Trophoblast cell (in vitro differentiated cells and primary cell): ENCODE data around the gene C12orf42.

ENCODE experiments used
- DNase-seq, 2 donors: peaks; one replicate each; pipeline ENCODE4 v3.0.0-alpha.2; 2016
- H2AFZ ChIP-seq: 2 replicates; pipeline ENCODE4 v1.6.1; 2013; ENCODE audit warnings: low read length, moderate library complexity, mild to moderate bottlenecking; ENCODE audit not compliant: insufficient read depth, poor library complexity
- H2AK5ac ChIP-seq: 2 replicates; pipeline ENCODE4 v1.6.1; 2013; ENCODE audit warnings: mild to moderate bottlenecking, low read length
- H2BK120ac ChIP-seq: 2 replicates; pipeline ENCODE4 v1.6.1; 2013; ENCODE audit warnings: low read length, mild to moderate bottlenecking, moderate library complexity; ENCODE audit not compliant: insufficient read depth, poor library complexity
- H2BK12ac ChIP-seq: 2 replicates; pipeline ENCODE4 v1.6.1; 2013; ENCODE audit warnings: mild to moderate bottlenecking, low read length, moderate library complexity
- H2BK5ac ChIP-seq: 2 replicates; pipeline ENCODE4 v1.6.1; 2013; ENCODE audit warnings: low read length, low read depth, moderate library complexity, mild to moderate bottlenecking; ENCODE audit not compliant: poor library complexity
- H3K14ac ChIP-seq: 2 replicates; pipeline ENCODE4 v1.6.1; 2013; ENCODE audit warnings: mild to moderate bottlenecking, low read length
- H3K18ac ChIP-seq: 2 replicates; pipeline ENCODE4 v1.6.1; 2013; ENCODE audit warnings: mild to moderate bottlenecking, low read length
- H3K23ac ChIP-seq: 2 replicates; pipeline ENCODE4 v1.6.1; 2013; ENCODE audit warnings: low read length
- H3K27ac ChIP-seq: 2 replicates; pipeline ENCODE4 v1.5.1; 2013; ENCODE audit warnings: low read depth, mild to moderate bottlenecking, inconsistent platforms, low read length, moderate library complexity
- H3K27me3 ChIP-seq: 2 replicates; pipeline ENCODE4 v1.6.1; 2013; ENCODE audit warnings: inconsistent platforms, mild to moderate bottlenecking, low read length, moderate library complexity; ENCODE audit not compliant: insufficient read depth
- H3K36me3 ChIP-seq, 2 experiments: 1 replicate in 1 of 2; 2 replicates in 1 of 2; pipeline ENCODE4 v1.6.1; 2013; ENCODE audit warnings: low read length in 2 of 2, mild to moderate bottlenecking in 2 of 2, moderate library complexity in 1 of 2; ENCODE audit not compliant: insufficient read depth in 2 of 2, control insufficient read depth in 1 of 2
- H3K4ac ChIP-seq: 2 replicates; pipeline ENCODE4 v1.6.1; 2013; ENCODE audit warnings: low read depth, mild to moderate bottlenecking, low read length, moderate library complexity
- H3K4me1 ChIP-seq, 2 experiments: 1 replicate in 1 of 2; 2 replicates in 1 of 2; pipeline ENCODE4 v1.6.1; 2013; ENCODE audit warnings: low read length in 2 of 2, mild to moderate bottlenecking in 2 of 2, moderate library complexity in 1 of 2; ENCODE audit not compliant: insufficient read depth in 2 of 2, control insufficient read depth in 1 of 2
- H3K4me2 ChIP-seq: 2 replicates; pipeline ENCODE4 v1.6.1; 2013; ENCODE audit warnings: inconsistent platforms, mild to moderate bottlenecking, low read length, moderate library complexity
- H3K4me3 ChIP-seq: 2 replicates; pipeline ENCODE4 v1.5.1; 2013; ENCODE audit warnings: mild to moderate bottlenecking, low read depth, low read length, inconsistent platforms
- H3K79me1 ChIP-seq: one replicate; pipeline ENCODE4 v1.6.1; 2013; ENCODE audit warnings: low read length
- H3K79me2 ChIP-seq: 2 replicates; pipeline ENCODE4 v1.6.1; 2013; ENCODE audit warnings: low read length, mild to moderate bottlenecking; ENCODE audit not compliant: control insufficient read depth, insufficient read depth, poor library complexity
- H3K9ac ChIP-seq: 2 replicates; pipeline ENCODE4 v1.6.1; 2013; ENCODE audit warnings: mild to moderate bottlenecking, low read length
- H3K9me3 ChIP-seq: 2 replicates; pipeline ENCODE4 v1.6.1; 2013; ENCODE audit warnings: low read depth, mild to moderate bottlenecking, control low read depth, inconsistent platforms, low read length; ENCODE audit not compliant: insufficient read depth
- H4K12ac ChIP-seq: 2 replicates; pipeline ENCODE4 v1.6.1; 2013; ENCODE audit warnings: low read depth, mild to moderate bottlenecking, low read length, moderate library complexity
- H4K8ac ChIP-seq: 2 replicates; pipeline ENCODE4 v1.6.1; 2013; ENCODE audit warnings: low read depth, mild to moderate bottlenecking, low read length, moderate library complexity
- H4K91ac ChIP-seq: one replicate; pipeline ENCODE4 v1.6.1; 2013; ENCODE audit warnings: low read depth, mild to moderate bottlenecking, low read length, moderate library complexity
- WGBS: extraction: QIAGEN DNeasy Blood & Tissue Kit; methylation state at CpG from one replicate; pipeline ENCODE4 v1.1.7; 2013; ENCODE audit warnings: missing lambda C conversion rate; ENCODE audit not compliant: insufficient read length, insufficient coverage; ENCODE audit errors: extremely low coverage; 5-methylcytosine and 5-hydroxymethylcytosine counted together

C12orf42 gene

DNA sequence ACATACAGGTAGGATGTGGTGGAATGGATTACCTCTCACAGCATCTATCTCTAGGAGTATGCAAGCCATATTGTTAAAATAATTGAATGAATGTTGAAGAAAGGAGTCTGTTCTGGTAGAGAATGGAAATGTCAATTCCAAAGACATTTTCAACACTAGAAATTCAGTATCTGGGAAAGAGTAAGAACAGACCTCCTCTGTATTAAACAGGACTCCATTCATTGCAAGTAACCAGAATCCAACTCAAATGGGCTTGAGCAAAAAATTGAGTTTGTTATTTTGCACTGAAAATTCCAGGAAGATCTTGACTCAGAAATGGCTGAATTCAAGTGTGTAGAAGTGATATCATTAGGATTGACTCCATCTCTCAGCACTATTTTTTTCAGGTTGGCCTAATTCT, 168.1 kb downstream of the C12orf42 start:
- H3K27ac ChIP-seq: no peak overlapping the region
- no peaks in the 10 kb centered on the region for H3K27me3 ChIP-seq
- H4K8ac ChIP-seq: no peak overlapping the region
- no peaks in the 10 kb centered on the region for H3K4me1 ChIP-seq
- H3K4me3 ChIP-seq: no peak overlapping the region
- no peaks in the 10 kb centered on the region for H3K79me1 ChIP-seq
- no peaks in the 10 kb centered on the region for H3K36me3 ChIP-seq
- no peak overlapping the region for H3K4me2 ChIP-seq
- H2BK5ac ChIP-seq: no peak overlapping the region
- H4K12ac ChIP-seq: no peak overlapping the region
- no peak overlapping the region for H2BK120ac ChIP-seq
- no peak overlapping the region for H3K9ac ChIP-seq
- no peak overlapping the region for H2AFZ ChIP-seq
- no peak overlapping the region for H3K23ac ChIP-seq
- H3K18ac ChIP-seq: no peak overlapping the region
- no peak overlapping the region for H2BK12ac ChIP-seq
- DNase-seq: no peak
- H2AK5ac ChIP-seq: no peak overlapping the region
- no peak overlapping the region for H3K4ac ChIP-seq
- no peak overlapping the region for H3K14ac ChIP-seq
- no peak overlapping the region for H4K91ac ChIP-seq
- H3K79me2 ChIP-seq: no peaks in the 10 kb centered on the region
- H3K9me3 ChIP-seq: no peaks in the 10 kb centered on the region

DNA sequence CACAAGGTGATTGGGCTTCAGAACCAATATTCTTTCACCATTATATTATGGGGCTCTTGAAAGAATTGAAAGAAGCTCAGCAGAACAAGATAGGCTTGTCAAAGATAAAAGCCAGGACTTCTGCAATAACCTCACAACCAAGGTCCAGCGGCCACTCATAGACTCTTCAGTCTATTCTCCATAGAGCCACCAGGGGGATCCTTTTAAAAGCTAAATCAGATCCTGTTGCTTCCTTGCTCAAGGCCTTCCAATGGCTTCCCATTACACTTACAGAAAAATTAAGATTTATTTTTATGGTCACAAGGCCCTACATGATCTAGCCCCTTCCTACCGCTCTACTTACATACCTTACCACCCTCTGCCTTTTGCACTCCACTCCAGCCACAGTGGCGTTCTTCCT, 169.6 kb downstream of the C12orf42 start:
- Histone ChIP-seq H3K4me3 (no peak overlapping the region), H4K8ac (no peak overlapping the region), H2BK12ac (no peak overlapping the region), H3K14ac (no peak overlapping the region), H3K4ac (no peak overlapping the region), H3K9ac (no peak overlapping the region), H3K4me2 (no peak overlapping the region), H3K27me3 (no peaks in the 10 kb centered on the region), H2AFZ (no peak overlapping the region), H3K9me3 (no peaks in the 10 kb centered on the region), H3K79me2 (no peaks in the 10 kb centered on the region), H2BK5ac (no peak overlapping the region), H3K23ac (no peak overlapping the region), H2AK5ac (no peak overlapping the region), H3K36me3 (no peaks in the 10 kb centered on the region), H3K18ac (no peak overlapping the region), H3K27ac (no peak overlapping the region), H4K12ac (no peak overlapping the region), H3K4me1 (no peaks in the 10 kb centered on the region), H2BK120ac (no peak overlapping the region), H4K91ac (no peak overlapping the region), H3K79me1 (no peaks in the 10 kb centered on the region)
- peak; percentile 29 to 67 for DNase-seq
- no CpG with 5 or more reads among the region's 3 CpGs for WGBS

DNA sequence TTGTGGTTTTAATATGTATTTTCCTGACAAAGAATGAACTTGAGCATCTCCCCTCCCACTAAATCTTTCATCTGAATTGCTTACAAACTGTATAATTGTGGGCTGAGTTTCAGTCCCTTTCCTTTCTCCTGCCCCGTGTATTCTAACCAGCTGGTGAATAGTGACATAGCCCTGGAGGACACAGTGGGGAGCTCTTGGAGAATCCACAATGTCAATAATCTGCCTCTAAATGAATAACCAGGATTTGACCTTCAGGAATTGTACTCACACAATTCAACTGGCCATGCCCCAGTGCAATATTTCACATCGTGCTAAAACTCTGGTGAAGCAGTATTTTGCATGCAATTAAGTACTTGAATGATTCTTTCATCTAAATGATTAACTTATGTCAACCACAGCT, 177.2 kb downstream of the C12orf42 start:
- H4K12ac ChIP-seq: no peak overlapping the region
- H2BK120ac ChIP-seq: no peak overlapping the region
- WGBS: no CpG with 5 or more reads among the region's 2 CpGs
- H3K27ac ChIP-seq: no peak overlapping the region
- H2BK5ac ChIP-seq: no peak overlapping the region
- no peak overlapping the region for H4K91ac ChIP-seq
- H3K27me3 ChIP-seq: no peaks in the 10 kb centered on the region
- no peak overlapping the region for H2AK5ac ChIP-seq
- no peak overlapping the region for H3K9ac ChIP-seq
- H3K4me2 ChIP-seq: no peak overlapping the region
- H3K9me3 ChIP-seq: no peaks in the 10 kb centered on the region
- no peaks in the 10 kb centered on the region for H3K79me1 ChIP-seq
- no peak overlapping the region for H3K23ac ChIP-seq
- no peak overlapping the region for H3K18ac ChIP-seq
- no peaks in the 10 kb centered on the region for H3K79me2 ChIP-seq
- H2BK12ac ChIP-seq: no peak overlapping the region
- DNase-seq: no peak
- H3K36me3 ChIP-seq: no peaks in the 10 kb centered on the region
- no peak overlapping the region for H4K8ac ChIP-seq
- no peaks in the 10 kb centered on the region for H3K4me1 ChIP-seq
- H3K14ac ChIP-seq: no peak overlapping the region
- no peak overlapping the region for H2AFZ ChIP-seq
- no peak overlapping the region for H3K4me3 ChIP-seq
- no peak overlapping the region for H3K4ac ChIP-seq

DNA sequence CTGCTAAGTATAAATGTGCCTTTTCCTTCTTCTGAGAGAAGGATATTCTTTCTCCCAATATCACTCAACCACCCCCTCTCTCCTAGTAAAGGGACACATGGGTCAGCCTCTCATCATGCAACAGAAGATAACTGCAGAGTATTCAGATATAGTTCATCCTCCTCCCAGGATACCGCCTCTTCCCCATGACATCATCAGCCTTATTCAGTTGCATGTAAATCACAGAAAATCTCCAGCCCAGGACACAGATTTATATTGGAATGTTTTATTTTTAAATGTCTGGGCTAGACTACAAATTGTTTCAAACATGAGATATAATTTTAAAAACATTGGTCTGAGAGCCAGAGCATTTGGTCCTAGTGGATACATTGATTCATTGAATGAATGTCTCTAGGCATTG, 178.5 kb downstream of the C12orf42 start:
- Histone ChIP-seq H4K12ac (no peak overlapping the region), H4K8ac (no peak overlapping the region), H2BK5ac (no peak overlapping the region), H2AFZ (no peak overlapping the region), H3K4me1 (no peaks in the 10 kb centered on the region), H3K9me3 (no peaks in the 10 kb centered on the region), H3K23ac (no peak overlapping the region), H2AK5ac (no peak overlapping the region), H2BK120ac (no peak overlapping the region), H4K91ac (no peak overlapping the region), H3K27ac (no peak overlapping the region), H3K79me2 (no peaks in the 10 kb centered on the region), H2BK12ac (no peak overlapping the region), H3K36me3 (no peaks in the 10 kb centered on the region), H3K9ac (no peak overlapping the region), H3K79me1 (no peaks in the 10 kb centered on the region), H3K4me3 (no peak overlapping the region), H3K18ac (no peak overlapping the region), H3K27me3 (no peaks in the 10 kb centered on the region), H3K4me2 (no peak overlapping the region), H3K4ac (no peak overlapping the region), H3K14ac (no peak overlapping the region)
- DNase-seq: no peak
- no CpG with 5 or more reads among the region's 1 CpG for WGBS

DNA sequence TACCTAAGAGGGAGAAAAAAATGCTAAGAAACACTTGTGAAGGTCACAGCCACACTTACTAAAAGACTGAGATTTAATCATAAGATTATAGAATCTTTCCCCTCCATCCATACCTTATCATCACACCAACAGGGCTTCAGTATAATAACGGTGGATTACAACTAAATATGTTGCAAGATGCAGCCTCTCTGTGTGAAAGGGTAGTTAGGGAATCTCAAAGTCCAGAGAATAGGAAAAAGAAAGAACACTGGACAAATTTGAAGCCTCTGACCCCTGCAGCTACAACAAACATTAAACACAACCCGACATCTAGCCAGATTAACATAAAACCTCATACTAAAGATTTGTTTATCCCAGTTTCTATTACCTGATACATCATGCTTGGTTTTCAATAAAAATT, 181.0 kb downstream of the C12orf42 start:
- Histone ChIP-seq H3K79me2 (no peaks in the 10 kb centered on the region), H3K23ac (no peak overlapping the region), H3K18ac (no peak overlapping the region), H2BK120ac (no peak overlapping the region), H2BK5ac (no peak overlapping the region), H3K14ac (no peak overlapping the region), H3K36me3 (no peaks in the 10 kb centered on the region), H2BK12ac (no peak overlapping the region), H4K8ac (no peak overlapping the region), H2AK5ac (no peak overlapping the region), H2AFZ (no peak overlapping the region), H4K91ac (no peak overlapping the region), H3K4me3 (no peak overlapping the region), H3K9me3 (no peaks in the 10 kb centered on the region), H3K4me2 (no peak overlapping the region), H3K4ac (no peak overlapping the region), H3K4me1 (no peaks in the 10 kb centered on the region), H3K9ac (no peak overlapping the region), H3K27me3 (no peaks in the 10 kb centered on the region), H4K12ac (no peak overlapping the region), H3K79me1 (no peaks in the 10 kb centered on the region), H3K27ac (no peak overlapping the region)
- WGBS: 100% methylated on average over 1 of the region's 2 CpGs
- no peak for DNase-seq
